Fibroblast of gingiva (primary cell): ENCODE data around the gene SINHCAF.

ENCODE experiments used
- DNase-seq: peaks from one replicate; pipeline ENCODE4 v3.0.0-alpha.2; 2011; ENCODE audit warnings: low read depth

Gene SINHCAF

DNA sequence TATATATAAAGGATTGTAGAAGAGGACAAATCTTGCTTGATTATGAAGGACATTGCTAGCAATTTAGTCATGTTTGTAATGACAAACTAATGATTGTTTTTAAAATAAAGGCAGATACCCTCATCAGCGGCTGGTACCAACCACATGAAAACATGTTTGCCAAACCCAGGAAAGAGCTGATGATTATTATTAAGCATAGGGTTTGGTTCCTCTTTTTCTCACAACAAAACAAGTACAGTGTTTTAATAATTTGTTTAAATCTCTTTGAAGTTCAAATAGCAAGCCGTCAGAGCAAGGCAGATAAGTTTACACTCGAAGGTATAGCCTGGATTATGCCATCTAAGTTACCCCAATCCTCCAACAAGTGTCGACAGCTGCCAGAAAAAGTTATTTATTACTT, 5.3 kb upstream of the SINHCAF start:
- DNase-seq = no peak

DNA sequence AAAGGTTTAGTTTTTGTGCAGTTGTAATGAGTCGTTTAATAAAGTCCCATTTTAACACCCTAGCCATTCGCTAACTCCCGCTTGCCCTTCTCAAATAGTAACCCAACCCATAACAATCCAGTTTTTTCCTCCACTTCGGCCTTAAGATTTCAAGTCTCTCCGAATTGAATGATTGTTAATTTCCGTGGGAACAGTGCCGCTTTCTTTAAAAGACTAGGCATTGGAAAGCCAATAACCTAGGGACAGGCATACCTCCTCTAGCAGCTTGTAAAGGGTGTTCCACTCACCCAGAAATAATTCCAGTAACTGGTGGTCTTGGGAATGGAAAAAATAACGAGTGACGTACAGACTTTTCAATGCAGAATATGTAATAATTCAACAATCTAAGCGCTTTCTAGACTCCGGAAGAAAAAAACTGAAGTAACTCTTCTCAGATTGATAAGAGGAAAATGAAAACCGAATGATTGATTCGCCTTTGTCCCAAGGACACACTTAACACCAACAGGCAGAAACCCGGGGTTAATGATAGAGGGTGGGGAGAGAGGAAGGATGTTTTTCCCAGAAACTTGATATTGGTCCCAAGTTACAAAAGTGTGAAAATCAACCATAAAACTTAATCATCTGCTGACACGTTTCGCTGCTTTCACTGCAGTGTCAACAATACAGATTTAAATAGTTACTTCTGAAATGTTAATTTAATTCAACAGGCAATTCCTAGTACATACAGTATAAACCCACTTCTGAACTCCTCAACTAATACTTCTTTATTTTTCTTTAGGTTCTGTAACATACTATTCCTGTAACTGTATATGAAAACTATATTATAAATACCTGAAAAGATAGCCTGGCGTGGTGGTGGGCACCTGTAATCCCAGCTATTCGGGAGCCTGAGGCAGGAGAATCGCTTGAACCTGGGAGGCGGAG, 1.0 kb upstream of the SINHCAF start:
- DNase-seq = no peak

DNA sequence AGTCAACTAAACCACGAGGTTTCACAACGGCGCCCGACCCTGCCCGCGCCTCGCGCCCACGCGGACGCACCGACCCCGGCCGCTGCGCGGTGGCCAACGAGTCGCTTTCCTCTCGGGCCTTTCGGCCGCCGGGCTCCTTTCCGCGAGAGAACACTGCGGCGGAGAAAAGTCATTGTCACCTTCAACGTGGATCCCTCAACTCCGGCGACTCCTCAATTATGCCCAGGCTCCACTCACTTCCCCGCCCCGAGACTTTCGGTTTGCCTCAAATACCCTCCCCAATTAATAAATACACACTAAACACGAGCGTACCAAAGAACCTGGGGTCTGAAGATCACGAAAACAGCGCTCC, 450 bp downstream of the SINHCAF start:
- DNase-seq = no peak

DNA sequence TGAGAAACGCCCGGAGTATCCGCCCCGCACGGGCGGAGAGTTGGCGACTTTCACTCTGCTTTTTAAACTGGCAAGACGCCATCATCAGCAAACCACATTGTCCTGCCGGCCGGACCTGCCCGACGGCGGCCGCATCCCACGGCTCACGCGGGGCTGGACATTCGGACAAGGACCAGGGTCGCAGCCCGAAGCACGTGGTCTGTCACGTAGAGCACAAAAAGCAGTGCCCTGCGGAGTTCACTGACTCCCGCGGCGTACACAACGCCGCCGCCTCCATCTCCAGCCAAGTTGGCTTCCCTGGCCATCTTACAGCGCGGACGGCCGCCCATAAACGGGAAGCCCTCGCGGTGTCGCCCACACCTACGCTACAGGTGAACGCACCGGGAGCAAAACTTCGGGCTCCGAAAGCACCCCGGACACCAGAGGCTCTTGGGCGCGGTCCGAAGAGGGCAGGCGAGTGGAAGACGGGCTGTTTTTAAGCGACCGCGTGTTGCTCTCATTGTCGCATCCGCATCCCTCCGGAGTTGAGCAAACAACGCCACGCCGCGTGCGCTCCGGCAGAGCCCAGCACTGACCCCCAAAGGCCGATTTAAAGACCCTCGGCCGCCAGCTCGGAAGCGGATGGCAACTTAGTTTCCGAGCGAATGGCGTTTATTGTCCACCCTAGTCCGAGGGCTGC, 966 bp downstream of the SINHCAF start:
- DNase-seq = peak; percentile 44

DNA sequence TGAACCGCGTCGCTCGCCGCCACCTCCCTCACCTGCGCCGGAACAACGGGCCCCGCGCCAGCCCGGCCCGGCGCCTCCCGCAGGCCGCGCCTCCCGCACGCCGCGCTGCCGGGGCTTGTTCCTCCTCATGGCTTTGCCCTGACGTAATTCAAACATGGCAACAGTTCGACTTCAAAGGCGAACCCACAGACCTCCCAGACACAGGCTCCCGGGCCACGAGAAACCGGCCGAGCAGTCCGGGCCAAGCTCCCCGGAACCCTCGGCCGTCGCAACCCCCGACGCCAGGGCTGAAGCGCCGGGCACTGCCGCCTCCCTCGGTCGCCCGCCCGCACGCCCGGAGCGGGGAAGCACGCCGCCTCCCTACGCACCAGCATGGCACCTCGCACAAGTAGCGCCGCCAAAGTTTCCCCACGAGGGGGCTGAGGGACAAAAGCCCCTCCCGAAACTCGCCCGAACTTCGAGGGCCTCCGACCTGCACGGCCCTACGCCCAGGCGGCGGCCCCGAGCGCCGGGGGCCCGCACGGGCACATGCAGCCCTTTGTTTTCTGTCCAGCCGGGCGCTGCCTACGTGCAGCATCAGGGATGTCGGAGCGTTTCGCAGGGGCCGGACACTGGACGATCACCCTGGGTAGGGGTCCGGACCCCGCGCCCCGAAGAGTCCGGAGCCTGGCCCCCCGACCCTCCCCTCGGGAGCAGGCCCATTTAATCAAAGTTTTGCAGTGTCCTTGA, 1.7 kb downstream of the SINHCAF start:
- peak; percentile 66 for DNase-seq

DNA sequence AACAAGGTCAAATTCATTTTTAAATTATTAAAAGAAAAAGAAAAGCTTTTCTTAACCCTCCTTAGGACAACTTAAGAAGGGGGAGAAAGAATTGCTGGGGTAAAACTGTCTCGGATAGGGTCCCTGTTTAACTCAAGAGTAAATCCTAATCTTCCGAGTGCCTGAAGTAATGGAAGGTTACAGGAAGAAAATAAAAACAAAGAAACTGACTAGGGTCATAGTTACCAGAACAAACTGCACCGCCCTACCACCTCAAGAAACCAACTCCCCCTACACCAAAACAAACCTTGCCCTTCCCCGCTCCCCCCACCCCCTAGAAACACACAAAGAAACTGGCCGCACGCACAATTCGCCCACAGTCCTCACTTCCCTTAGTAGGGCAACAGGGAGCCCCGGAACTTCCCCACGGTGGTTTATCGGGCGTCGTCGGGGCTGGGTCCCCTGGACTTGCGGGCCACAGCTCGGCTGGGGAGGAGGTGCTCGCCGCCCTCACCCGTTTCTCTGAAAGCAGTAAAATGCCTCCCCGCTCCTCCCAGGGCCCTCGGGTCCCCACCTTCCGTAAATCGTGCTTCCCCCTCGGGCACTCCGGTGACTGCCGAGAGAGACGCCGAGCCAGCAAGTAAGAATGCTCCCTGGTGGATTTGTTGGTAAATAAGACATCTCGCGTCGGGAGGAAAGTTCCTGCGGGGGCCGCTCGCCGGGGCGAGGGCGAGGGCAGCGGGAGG, 2.4 kb downstream of the SINHCAF start:
- no peak for DNase-seq

DNA sequence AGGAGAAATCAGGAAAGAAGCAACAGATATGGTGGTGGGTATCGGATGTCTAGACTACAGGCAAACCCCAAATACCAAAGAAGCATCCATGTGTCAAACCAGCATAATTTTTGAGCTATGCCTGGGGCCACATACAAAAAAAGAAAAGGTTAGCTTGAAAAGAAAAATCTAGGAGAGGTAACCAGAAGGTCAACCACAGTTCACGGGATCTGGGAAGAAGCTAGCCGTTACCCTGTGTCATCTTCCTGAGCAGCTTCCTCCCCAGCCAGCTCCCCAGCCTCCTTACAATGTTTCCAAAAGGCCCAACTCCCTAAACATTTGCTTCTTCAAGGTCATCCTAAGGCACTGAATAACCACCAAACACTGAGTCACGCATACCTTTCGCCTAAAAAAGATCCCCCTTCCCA, 3.1 kb downstream of the SINHCAF start:
- DNase-seq = no peak

DNA sequence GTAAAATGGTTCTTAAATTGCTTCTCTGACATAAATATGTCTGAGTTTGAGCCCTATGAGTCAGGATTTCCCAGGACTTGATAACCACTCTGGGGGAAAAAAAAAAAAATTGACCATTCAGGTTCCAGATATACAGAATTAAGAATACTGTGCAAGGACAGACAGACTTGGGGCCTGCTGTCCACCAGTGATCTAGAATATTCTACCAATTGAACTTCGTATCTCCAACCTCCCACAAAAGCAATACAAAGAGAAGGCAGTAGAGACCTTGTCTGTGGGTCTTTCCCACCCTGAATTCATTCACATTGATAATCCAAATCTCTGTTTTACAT, 4.1 kb downstream of the SINHCAF start:
- DNase-seq = no peak

DNA sequence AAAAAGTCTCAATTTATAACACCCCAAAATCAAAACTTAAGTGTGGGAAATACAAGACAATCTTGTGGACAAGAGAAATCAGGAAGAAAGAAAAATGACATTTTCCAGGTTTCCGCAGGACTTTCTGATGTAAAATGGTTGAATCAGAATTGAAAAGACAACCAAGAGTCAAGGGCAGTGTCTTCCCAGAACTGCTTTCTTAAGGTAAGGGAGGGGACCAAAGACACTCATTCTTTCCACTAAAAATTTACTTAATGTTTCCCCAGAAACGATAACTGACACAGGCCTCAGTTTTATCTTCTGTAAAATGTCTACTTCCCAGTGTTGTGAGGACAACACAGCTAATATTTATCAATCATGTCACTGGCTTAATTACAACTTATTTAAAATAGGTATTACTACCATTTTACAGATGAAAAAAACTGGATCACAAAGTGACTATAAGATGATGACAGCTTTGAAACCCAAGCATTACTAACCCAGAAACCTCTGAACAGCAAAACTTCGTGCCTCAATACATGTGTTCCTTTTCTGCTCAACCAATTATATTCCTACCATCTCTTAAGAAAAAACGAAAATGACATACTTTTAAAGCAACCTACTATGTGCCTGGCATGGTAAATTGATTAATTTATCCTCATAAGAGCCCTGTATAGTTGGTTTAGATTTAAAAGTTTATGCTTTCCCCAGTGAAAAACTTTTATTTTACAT, 4.6 kb downstream of the SINHCAF start:
- no peak for DNase-seq

DNA sequence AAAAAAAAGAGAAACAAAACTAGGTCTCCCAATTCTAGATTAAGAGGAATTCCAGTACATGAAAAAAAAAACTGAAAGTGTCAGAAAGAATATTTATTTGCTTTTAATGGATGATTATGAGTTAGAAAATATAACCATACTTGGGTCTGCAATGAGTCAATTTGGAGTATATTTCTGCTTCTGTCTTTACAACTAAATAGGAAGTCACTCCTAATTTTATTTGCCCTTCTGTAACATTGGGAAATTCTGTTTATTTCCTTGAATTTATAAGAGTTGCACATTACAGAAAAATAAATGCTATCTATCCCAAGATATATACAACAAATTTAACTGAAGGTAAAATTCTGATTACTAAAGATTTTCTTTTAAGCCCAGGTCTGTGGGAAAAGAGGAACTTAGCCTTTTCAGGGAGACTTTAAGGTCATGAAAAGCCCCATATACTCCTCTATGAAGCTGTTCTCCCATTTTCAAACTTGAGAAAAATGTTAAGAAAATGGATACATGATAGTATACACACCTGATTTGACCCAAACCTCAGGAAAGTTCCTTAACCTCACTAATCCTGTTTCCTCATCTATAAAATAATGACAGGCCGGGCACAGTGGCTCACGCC, 7.2 kb downstream of the SINHCAF start:
- no peak for DNase-seq

DNA sequence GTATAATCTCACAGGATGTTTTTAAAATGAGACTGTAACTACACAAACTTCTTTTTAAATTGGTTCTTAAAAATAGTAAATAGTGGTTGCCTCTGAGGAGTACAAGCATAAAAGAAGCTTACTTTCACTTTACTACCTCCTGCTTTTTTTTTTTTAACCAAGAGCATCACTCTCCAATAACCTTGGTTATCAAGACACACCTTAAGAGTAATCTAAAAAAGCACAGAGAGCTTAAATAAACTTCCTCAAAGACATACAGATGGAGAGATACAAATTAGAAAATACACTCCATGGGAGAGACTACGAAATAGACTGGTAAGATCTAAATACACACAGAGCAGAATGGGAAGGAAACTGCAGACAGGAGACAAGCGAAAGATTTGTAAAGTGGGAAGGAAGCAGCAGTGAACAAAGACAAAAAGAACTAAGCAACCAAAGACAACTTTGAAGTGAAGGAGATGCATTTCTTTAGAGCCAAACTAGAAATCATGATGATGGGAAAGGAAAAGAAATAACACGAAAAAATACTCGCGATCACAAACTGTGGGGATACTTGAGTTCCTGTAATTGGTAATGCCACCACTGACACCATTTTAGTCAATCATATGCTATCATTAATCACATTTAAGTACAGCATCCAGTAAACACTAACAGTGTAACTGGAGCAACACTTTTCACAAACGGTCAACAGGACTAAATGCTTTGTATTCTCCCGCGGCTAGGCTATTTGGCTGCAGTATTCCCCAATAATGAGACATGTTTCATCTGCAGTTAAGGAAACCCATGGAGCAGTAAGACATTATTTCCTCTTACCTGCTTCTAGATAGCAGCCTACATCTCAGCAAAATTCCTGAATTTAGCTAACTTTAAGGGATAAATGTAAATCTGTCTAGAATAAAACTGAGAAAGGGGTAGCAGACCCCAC, 8.2 kb downstream of the SINHCAF start:
- no peak for DNase-seq

DNA sequence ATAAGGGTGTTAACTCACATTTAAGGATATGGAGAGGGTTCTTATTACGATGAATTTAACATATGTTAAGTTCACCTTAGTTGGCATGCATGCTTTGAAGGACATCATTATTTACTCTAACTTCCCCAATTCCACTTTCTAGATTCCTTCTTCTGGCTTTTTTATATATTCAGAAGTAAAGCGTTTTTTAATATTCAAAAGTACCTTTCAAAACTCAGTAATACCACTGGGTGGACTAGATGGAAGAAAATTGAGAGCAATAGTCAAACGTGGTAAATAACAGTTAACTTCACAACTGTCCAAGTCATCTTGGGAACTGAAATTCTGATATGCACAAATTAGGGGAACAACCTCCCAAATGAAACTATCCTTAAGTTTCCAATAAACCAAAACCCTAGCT, 9.1 kb downstream of the SINHCAF start:
- no peak for DNase-seq

DNA sequence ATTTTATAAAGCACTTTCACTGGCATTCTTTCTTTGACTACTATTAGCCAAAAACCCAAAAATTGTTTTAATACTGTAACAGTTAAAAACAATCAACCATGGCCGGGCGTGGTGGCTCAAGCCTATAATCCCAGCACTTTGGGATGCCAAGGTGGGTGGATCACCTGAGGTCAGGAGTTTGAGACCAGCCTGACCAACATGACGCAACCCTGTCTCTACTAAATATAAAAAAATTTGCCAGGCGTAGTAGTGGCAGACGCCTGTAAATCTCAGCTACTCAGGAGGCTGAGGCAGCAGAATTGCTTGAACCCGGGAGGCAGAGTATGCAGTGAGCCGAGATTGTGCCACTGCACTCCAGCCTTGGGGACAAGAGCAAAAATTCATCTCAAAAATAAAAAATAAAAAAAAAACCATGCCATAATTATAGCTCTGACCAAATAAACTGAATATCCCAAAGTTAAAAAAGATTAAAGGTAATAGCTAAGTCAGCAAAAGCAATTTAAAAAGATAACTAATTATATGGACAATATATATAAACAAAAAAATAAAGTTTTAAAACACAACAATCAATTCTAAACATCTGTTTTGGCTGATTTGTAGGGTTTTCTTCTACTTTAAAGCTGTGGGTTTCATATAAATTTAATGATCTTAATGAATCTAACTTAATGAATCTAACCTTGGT, 10.0 kb downstream of the SINHCAF start:
- no peak for DNase-seq

DNA sequence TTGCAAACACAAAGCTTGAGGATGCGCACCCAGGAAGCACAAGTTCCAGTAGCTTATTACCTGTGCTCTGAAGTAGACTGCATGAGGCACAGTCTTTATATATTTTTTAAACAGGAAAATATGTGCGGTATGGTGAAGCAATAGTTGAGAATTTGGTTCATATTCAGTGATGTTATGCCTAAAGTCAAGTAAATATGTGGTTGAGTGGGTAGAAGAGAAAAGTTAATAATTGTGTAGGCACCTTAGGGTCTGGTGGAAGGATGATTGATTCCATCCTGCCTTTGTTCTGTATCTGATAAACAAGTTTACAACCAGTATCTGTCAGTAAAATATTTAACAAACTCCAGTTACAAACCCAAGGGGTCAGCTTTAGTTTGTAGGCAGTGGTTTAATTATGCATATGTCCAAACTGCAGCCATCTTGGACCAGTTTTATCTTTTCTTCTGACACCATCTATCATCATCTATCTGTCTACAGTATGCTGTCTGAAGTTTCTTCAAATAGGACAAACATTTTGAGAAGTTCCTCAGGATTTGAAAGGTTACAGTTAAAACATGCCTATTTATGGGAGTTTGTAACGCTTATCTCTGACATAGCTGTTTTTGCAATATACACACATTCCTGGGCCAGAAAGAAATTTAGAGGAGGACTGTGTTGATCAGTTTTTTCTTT, 10.8 kb downstream of the SINHCAF start:
- DNase-seq = no peak

DNA sequence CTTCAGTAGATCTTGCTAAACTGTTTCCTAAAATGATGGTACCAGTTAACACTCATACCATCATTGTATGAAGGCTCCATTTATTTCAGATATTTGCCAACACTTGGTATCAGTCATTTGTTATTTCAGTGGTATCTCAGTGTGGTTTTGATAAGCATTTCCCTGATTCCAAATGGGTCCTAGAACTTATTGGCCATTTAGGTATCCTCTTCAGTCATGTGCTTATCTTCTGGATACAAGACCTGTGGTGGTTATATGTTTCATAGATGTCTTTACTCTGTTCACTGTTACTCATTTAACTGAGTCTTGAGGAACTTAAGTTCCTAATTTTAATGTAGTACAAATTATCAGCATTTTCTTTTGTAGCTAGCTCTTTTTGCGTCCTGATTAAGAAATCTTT, 13.5 kb downstream of the SINHCAF start:
- DNase-seq = no peak

DNA sequence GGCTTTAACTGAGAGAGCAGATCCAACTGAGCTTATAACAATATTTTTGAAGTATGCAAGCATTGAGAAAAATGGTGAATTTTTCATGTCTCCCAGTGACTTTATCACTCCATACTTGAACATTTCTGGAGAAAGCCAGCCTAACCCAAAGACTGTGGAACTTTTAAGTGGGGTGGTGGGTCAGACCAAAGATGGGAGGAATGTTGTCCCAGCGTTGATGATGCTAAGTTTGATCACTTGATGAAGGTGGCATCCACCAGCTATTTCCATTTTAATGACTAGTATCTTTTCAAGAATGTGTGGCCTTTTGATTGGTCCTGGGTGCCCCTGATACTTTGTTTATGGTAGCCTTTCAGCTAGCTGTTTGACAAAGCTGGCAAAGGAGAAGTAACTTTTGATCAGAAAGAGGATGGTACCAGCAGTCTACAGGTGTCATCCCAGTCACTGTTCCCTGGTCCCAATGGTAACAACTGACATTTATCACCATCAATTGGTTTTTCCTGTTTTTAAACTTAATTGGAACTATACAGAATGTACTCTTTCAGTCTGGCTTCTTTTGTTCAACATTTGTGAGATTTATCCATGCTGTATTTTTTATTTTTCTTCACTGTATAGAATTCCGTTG, 14.2 kb downstream of the SINHCAF start:
- no peak for DNase-seq

DNA sequence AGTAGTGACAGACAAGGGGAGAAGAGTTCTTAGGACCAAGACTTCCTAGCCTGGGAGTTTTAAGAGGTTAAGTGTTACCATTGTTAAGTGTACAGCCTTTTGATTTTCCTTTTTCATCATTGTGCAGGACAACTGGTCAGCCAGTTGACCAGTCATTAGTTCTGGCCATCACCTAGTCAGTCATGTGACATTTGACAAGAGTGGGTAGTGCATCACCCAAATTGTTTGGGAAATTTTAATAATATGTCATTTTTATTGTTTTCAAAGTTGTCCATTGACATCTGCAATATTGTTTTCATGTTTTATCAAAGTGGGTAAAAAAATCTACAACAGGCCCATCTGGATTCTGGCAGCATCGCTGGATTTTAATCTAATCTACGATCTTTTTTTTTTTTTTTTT, 15.5 kb downstream of the SINHCAF start:
- DNase-seq = no peak

DNA sequence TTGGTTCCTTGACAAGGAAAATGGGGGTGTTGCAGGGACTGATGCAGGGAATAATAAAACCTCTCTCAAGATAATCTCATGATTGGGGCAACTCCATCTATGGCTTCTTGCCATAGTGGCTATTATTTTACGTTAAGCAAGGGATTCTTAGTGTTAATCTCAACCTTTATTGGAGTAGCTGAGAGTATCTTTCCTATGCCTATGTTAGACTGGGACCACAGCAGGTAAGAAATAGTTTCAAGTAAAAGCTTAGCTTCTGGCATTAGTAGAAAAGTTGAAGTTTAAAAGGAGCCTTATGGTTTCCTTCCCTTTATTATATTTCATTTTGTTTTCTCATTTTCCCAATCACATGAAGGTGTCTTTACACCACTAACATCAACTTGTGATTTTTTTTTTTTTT, 16.7 kb downstream of the SINHCAF start:
- no peak for DNase-seq

DNA sequence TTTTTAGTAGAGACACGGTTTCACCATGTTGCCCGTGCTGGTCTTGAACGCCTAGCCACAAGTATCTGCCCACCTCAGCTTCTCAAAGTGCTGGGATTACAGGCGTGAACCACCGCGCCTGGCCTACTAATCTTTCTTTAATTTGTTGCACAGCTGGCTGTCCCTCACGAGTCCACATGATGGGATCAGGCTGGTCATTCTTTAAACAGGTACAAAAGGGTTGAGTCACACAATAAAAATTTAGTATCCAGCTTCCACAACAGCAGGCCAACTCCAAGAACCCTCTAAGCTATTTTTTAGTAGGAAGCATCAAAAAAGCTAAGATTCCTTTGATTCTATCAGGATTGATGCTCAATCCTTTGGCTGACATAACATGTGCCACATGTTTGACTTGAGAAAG, 17.8 kb downstream of the SINHCAF start:
- no peak for DNase-seq
